Measurements from ENCODE around the gene MBNL1. TPM values are rescaled to one million over a fixed set of nuclear protein-coding genes. Genes with fewer than 3 reads are reported as not detected.
A peak's percentile ranks its signal among the peaks of the same experiment; 100 is the strongest.

The MBNL1 gene
- total and polyA plus RNA-seq, 3 experiments from 2014 or later, result 303 to 391 (median 386) TPM

GRCh38 chr3:152254041-152254440, 14.7 kb upstream of the MBNL1 start:
- DNase-seq, result no peak
- H3K4me1 Mint-ChIP-seq, result peaks cover 80 to 84% (median 82%) of the 10 kb centered on the region in 3 donors
- ChIA-PET POLR2A (interaction anchor here (1.0 to 8.6 kb wide), 5 partner anchors 10 to 21 kb away, joined by 3 to 59 read pairs (median 5); partner anchors contain the start of gene MBNL1), CTCF (interaction anchor here (1.2 to 5.4 kb wide), 6 partner anchors 9 to 70 kb away, joined by 3 to 37 read pairs (median 6); partner anchors contain the start of gene MBNL1)
- H3K27ac Mint-ChIP-seq, result peak overlapping the region; percentile 80 to 98 (median 92)
- Histone ChIP-seq H3K4me1 (ENCODE audit: insufficient read depth, low read length) (peaks cover 79% of the 10 kb centered on the region), H3K27me3 (ENCODE audit: insufficient read depth, low read length, poor library complexity, severe bottlenecking) (no peaks in the 10 kb centered on the region), H3K9me3 (ENCODE audit: low read length) (no peaks in the 10 kb centered on the region), H3K36me3 (ENCODE audit: insufficient read depth, low read length) (no peaks in the 10 kb centered on the region), H3K27ac (ENCODE audit: low read depth, low read length) (no peak overlapping the region), H3K4me3 (ENCODE audit: low read length) (peak overlapping the region; percentile 13)
- peaks cover 5 to 6% (median 5%) of the 10 kb centered on the region in 3 donors for H3K36me3 Mint-ChIP-seq
- no peaks in the 10 kb centered on the region for H3K27me3 Mint-ChIP-seq
- H3K4me3 Mint-ChIP-seq, result peak overlapping the region in 6 of 7 donors; percentile 33 to 79 (median 66)
- no peaks in the 10 kb centered on the region for H3K9me3 Mint-ChIP-seq

DNA sequence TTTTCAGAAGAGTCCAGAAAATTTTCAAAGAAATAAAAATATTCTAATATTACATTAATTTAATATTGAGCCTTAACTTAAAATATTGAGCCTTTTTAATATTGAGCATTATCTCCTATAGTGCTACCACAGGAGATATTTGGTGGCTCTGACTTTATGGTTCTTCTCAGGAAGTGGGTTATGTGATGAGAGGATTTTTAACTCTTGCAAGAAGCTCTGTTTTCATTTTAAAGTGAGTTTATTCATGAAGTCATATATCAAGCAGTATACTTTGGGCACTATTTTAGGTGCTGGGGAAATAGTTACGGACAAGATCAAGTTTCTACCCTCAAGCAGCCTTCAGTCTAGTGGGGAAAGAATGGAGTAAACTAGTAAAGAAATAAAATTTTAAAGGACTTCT, 13.4 kb upstream of the MBNL1 start:
- Mint-ChIP-seq H3K4me3 (peak overlapping the region; percentile 66 to 87 (median 78)), H3K27ac (peak overlapping the region; percentile 85 to 95 (median 92)), H3K27me3 (no peaks in the 10 kb centered on the region), H3K9me3 (no peaks in the 10 kb centered on the region), H3K36me3 (peaks cover 5 to 6% (median 5%) of the 10 kb centered on the region in 3 donors), H3K4me1 (peaks cover 91 to 96% (median 95%) of the 10 kb centered on the region in 3 donors)
- Histone ChIP-seq H3K4me3 (ENCODE audit: low read length) (peak overlapping the region; percentile 37), H3K27me3 (ENCODE audit: insufficient read depth, low read length, poor library complexity, severe bottlenecking) (no peaks in the 10 kb centered on the region), H3K4me1 (ENCODE audit: insufficient read depth, low read length) (peaks cover 91% of the 10 kb centered on the region), H3K27ac (ENCODE audit: low read depth, low read length) (no peak overlapping the region), H3K36me3 (ENCODE audit: insufficient read depth, low read length) (no peaks in the 10 kb centered on the region), H3K9me3 (ENCODE audit: low read length) (no peaks in the 10 kb centered on the region)
- ChIA-PET POLR2A (interaction anchor here (0.6 to 8.6 kb wide), 6 partner anchors 8 to 152 kb away, joined by 3 to 59 read pairs (median 4); partner anchors contain the start of gene MBNL1), CTCF (interaction anchor here (1.2 to 5.4 kb wide), 7 partner anchors 10 to 72 kb away, joined by 3 to 37 read pairs (median 5); partner anchors contain the start of gene MBNL1)
- DNase-seq, result peak in 1 of 5 donors; percentile 44

DNA sequence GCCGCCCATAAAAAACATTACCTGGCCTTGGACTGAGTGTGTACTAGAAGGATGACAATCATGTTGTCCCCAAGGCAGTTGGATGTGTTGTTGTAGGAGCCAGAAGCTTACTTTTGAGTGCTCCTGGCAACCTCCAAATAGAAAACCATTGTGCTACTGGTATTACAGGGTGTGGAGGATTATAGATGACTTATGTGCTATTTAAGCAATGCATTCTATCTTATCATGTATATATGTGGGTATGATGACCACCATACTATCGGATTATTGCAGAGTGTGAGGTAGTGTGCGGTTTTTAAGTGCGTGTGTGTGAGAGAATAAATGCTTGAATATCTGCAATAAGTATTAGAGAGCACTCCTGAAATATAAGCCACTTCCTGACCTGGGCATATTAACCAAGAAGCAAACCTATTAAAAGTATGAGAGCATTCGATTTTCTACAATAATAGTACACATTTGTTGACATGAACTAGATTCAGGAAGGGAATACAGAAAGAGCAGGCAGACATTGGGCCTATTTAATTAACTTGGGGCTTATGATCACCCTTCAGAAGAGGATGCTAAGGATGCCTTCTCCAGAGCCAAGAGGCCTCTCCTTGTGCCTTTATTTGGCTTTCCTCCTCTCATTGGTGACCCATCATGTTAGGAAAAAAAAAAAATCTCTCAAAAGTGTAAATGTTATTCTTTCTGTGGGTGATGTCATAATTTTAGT, 11.7 kb upstream of the MBNL1 start:
- H3K4me3 ChIP-seq (ENCODE audit: low read length), result peak overlapping the region; percentile 37

DNA sequence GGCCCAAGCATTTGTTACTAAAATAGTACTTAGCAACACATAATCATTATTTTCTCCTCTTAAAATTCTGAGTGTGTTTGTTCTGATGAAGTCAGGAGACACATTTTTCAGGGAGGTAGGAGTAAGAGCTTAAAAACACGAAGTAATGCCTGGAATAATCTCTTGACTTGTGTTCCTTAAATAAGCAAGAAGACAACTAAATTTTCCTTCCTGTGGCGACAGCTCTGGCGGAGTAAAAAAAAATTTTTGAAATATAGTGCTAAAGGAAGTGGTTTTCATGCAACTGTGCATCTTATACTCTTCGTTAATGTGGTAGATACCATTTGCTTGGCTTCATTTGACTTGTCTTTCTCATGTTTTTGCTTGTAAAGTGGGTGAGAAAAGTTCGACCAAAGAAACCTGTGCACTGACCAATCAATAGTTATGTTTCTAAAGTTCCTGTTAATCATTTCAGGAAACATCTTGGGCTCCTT, 11.1 kb upstream of the MBNL1 start:
- H3K4me3 ChIP-seq (ENCODE audit: low read length), result peak overlapping the region; percentile 37
- no peaks in the 10 kb centered on the region for H3K36me3 ChIP-seq (ENCODE audit: insufficient read depth, low read length)
- DNase-seq, result peak in 3 of 5 donors; percentile 58 to 73 (median 62)
- H3K27ac ChIP-seq (ENCODE audit: low read depth, low read length), result peak overlapping the region; percentile 68
- Mint-ChIP-seq H3K36me3 (peaks cover 4 to 17% (median 6%) of the 10 kb centered on the region in 3 donors), H3K4me1 (peaks cover 90 to 99% (median 98%) of the 10 kb centered on the region in 3 donors), H3K4me3 (peak overlapping the region; percentile 58 to 79 (median 67)), H3K27ac (peak overlapping the region; percentile 91 to 95 (median 94)), H3K9me3 (no peaks in the 10 kb centered on the region), H3K27me3 (no peaks in the 10 kb centered on the region)
- peaks cover 91% of the 10 kb centered on the region for H3K4me1 ChIP-seq (ENCODE audit: insufficient read depth, low read length)
- H3K27me3 ChIP-seq (ENCODE audit: insufficient read depth, low read length, poor library complexity, severe bottlenecking), result no peaks in the 10 kb centered on the region
- CTCF ChIA-PET, result interaction anchor here (1.2 to 5.4 kb wide), 6 partner anchors 11 to 186 kb away, joined by 3 to 37 read pairs (median 4); partner anchors contain the start of gene MBNL1
- POLR2A ChIA-PET, result interaction anchor here (0.6 to 8.6 kb wide), 6 partner anchors 11 to 64 kb away, joined by 3 to 59 read pairs (median 4); partner anchors contain the start of gene MBNL1
- no peaks in the 10 kb centered on the region for H3K9me3 ChIP-seq (ENCODE audit: low read length)

More for the DNA sequence above, 11.7 kb upstream of the MBNL1 start:
- Mint-ChIP-seq H3K4me3 (peak overlapping the region; percentile 58 to 79 (median 67)), H3K36me3 (peaks cover under 1 to 14% (median 3%) of the 10 kb centered on the region in 3 donors), H3K27ac (peak overlapping the region; percentile 91 to 95 (median 94)), H3K4me1 (peaks cover 93 to 99% (median 99%) of the 10 kb centered on the region in 3 donors), H3K9me3 (no peaks in the 10 kb centered on the region), H3K27me3 (no peaks in the 10 kb centered on the region)
- Histone ChIP-seq H3K9me3 (ENCODE audit: low read length) (no peaks in the 10 kb centered on the region), H3K4me1 (ENCODE audit: insufficient read depth, low read length) (peaks cover 97% of the 10 kb centered on the region), H3K36me3 (ENCODE audit: insufficient read depth, low read length) (no peaks in the 10 kb centered on the region), H3K27ac (ENCODE audit: low read depth, low read length) (peak overlapping the region; percentile 68), H3K27me3 (ENCODE audit: insufficient read depth, low read length, poor library complexity, severe bottlenecking) (no peaks in the 10 kb centered on the region)
- no peak for DNase-seq
- POLR2A ChIA-PET, result interaction anchor here (1.3 to 8.6 kb wide), 4 partner anchors 12 to 58 kb away, joined by 3 to 59 read pairs (median 29); partner anchors contain the start of gene MBNL1
- CTCF ChIA-PET, result interaction anchor here (1.4 to 5.4 kb wide), 7 partner anchors 11 to 187 kb away, joined by 3 to 37 read pairs (median 7); partner anchors contain the start of gene MBNL1

DNA sequence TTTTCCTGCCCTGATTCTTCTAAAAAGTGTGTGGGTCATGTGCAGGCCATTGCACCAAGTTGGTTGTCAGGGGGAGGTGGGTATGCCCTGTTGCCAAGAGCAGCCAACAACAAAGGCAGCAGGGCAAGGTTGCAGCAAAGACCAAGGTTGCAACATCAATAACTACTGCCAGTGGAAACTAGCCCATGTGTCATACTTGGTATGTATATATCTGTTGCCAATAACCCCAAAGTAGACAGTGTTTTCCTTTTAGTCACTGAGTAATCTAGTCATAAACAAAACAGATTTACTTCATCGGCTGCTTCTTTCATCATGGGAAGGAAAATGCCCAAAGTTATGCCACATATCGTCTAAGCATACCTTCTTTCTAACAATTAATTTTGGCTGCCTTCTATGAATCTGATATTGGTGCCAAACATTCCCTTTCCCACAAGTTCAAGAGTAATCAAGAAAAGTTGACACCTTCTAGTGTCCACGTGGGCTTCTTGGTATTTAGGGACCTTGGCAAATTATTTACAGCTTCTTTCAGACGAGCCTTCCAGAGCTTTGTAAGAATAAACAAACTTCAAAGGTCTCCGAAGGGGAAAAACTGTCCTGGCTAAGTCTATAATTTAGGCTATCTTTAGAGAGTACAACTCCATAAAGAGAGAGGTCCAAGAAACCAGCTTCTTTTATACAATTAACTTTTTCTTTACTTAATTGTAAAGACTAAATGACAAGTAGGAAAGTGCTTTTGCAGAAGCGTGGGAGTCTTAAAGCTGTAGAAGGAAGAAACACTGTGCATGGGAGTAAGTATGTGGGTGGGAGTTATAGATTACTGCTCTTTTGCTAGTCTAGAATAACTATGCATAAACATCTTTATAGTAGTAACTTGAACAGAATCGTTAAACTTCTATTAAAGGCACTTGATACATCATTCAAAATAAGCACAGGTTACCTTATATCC, 10.0 kb upstream of the MBNL1 start:
- Histone ChIP-seq H3K36me3 (ENCODE audit: insufficient read depth, low read length) (no peaks in the 10 kb centered on the region), H3K9me3 (ENCODE audit: low read length) (no peaks in the 10 kb centered on the region), H3K27ac (ENCODE audit: low read depth, low read length) (peak overlapping the region; percentile 52), H3K4me3 (ENCODE audit: low read length) (peak overlapping the region; percentile 27), H3K27me3 (ENCODE audit: insufficient read depth, low read length, poor library complexity, severe bottlenecking) (no peaks in the 10 kb centered on the region), H3K4me1 (ENCODE audit: insufficient read depth, low read length) (peaks cover 90% of the 10 kb centered on the region)
- DNase-seq, result peak; percentile 47 to 88 (median 60)
- POLR2A ChIA-PET, result interaction anchor here (1.3 to 8.6 kb wide), 5 partner anchors 10 to 60 kb away, joined by 3 to 59 read pairs (median 5); partner anchors contain the start of gene MBNL1
- Mint-ChIP-seq H3K4me3 (peak overlapping the region; percentile 65 to 81 (median 79)), H3K36me3 (peaks cover 4 to 19% (median 6%) of the 10 kb centered on the region in 3 donors), H3K27me3 (no peaks in the 10 kb centered on the region), H3K9me3 (no peaks in the 10 kb centered on the region), H3K27ac (peak overlapping the region; percentile 93 to 98 (median 96)), H3K4me1 (peaks cover 88 to 96% (median 93%) of the 10 kb centered on the region in 3 donors)
- CTCF ChIA-PET, result interaction anchor here (1.0 to 5.4 kb wide), 6 partner anchors 10 to 66 kb away, joined by 3 to 37 read pairs (median 3); partner anchors contain the start of gene MBNL1

- POLR2A ChIA-PET, result interaction anchor here (1.6 to 8.6 kb wide), 3 partner anchors 9 to 15 kb away, joined by 3 to 59 read pairs (median 53); partner anchors contain the start of gene MBNL1
- no peak for DNase-seq
- no peak overlapping the region for H3K4me3 ChIP-seq (ENCODE audit: low read length)
- Mint-ChIP-seq H3K4me3 (peak overlapping the region in 6 of 7 donors; percentile 45 to 74 (median 68)), H3K9me3 (no peaks in the 10 kb centered on the region), H3K27me3 (no peaks in the 10 kb centered on the region), H3K36me3 (peaks cover 9 to 23% (median 9%) of the 10 kb centered on the region in 3 donors), H3K27ac (peak overlapping the region in 7 of 8 donors; percentile 88 to 97 (median 91)), H3K4me1 (peaks cover 86 to 96% (median 93%) of the 10 kb centered on the region in 3 donors)
- peaks cover 90% of the 10 kb centered on the region for H3K4me1 ChIP-seq (ENCODE audit: insufficient read depth, low read length)
- H3K9me3 ChIP-seq (ENCODE audit: low read length), result no peaks in the 10 kb centered on the region
- H3K36me3 ChIP-seq (ENCODE audit: insufficient read depth, low read length), result no peaks in the 10 kb centered on the region
- CTCF ChIA-PET, result interaction anchor here (1.0 to 5.4 kb wide), 3 partner anchors 9 to 67 kb away, joined by 3 to 37 read pairs (median 3); partner anchors contain the start of gene MBNL1
- no peaks in the 10 kb centered on the region for H3K27me3 ChIP-seq (ENCODE audit: insufficient read depth, low read length, poor library complexity, severe bottlenecking)
- no peak overlapping the region for H3K27ac ChIP-seq (ENCODE audit: low read depth, low read length)
These were observed 9.3 kb upstream of the MBNL1 start for GRCh38 chr3:152259468-152259867.

All from CD8-positive, alpha-beta memory T cell (primary cell).